ENCODE measurements around the gene HPCA. TPM values are rescaled to one million over a fixed set of nuclear protein-coding genes. Genes with fewer than 3 reads are reported as not detected.

The HPCA gene
- total RNA-seq, 1 donor from 2014 or later: not detected

DNA sequence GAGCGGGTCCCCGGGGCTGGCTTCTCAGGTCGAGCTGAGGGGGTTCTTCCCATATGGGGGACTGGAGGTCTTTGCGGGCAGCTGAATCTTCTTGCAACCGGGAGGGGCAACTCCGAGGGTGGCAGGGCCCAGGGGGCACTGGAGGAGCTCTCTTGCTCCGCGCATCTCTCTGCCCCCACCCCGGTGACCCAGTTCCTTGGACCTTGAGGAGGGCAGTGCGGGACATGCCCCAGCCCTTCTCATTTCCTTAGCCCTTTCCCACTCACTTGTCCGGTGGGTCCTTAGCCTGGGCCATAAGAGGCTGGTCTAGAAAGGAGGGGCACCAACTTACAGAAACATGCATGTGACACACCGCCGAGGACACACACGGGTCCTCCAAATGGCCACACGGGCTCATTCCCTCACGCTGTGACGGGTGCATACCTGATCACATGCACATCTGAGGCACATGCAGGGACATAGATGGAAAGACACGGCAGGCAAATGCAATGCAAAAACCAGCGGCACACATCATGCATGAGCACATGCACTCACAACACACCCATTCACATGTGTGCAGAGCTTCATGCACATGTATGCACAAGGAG lies 630 bp downstream of the HPCA start:
- DNase-seq: no peak
- intact Hi-C loops (cut with micrococcal nuclease): no loop called here
- ATAC-seq: no peak

DNA sequence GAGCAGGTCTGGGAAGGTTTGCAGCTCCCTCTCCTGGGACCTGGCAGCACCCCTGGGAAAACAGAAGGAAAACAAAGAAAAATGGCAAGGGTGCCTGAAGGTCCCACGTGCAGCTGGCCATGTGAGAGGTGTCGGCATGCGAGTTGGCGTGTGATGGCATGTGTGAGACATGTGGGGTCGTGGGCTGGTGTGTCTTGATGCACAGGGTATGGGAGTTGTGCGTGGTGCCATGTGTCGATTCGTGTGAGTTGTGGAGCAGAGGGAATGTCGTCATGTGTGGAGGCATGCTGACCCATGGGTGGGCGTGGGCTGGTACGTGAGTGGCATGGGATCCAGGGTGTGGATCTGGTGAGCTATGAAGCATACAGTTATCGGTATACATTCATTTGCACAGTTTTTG lies 1.3 kb downstream of the HPCA start:
- no peak for ATAC-seq
- intact Hi-C loops (cut with micrococcal nuclease): no loop called here

DNA sequence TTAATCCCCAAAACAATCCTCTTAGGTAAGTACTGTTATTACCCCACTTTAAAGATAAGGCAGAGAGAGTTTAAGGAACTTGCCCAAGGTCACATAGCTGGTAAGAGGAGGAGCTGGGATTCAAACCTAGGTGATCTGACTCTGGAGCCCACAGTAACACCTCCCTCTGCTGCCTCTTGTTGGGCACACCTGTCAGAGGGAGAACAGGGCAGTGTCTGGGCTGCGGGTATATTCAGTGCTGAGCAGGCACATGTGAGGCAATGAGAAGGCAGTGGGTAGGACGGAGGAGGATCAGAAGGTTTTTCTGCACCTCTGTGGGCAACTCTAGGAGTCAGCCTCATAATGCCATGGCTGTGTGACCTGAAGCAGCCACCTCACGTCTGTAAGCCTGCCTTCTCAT lies 1.8 kb downstream of the HPCA start:
- intact Hi-C loops (cut with micrococcal nuclease): no loop called here
- DNase-seq: no peak
- ATAC-seq: no peak

More for the DNA sequence above, 1.3 kb downstream of the HPCA start:
- DNase-seq: no peak

GRCh38 chr1:32888677-32889420 lies 2.6 kb downstream of the HPCA start:
- DNase-seq: no peak
- intact Hi-C loops (cut with micrococcal nuclease): no loop called here
- ATAC-seq: no peak

DNA sequence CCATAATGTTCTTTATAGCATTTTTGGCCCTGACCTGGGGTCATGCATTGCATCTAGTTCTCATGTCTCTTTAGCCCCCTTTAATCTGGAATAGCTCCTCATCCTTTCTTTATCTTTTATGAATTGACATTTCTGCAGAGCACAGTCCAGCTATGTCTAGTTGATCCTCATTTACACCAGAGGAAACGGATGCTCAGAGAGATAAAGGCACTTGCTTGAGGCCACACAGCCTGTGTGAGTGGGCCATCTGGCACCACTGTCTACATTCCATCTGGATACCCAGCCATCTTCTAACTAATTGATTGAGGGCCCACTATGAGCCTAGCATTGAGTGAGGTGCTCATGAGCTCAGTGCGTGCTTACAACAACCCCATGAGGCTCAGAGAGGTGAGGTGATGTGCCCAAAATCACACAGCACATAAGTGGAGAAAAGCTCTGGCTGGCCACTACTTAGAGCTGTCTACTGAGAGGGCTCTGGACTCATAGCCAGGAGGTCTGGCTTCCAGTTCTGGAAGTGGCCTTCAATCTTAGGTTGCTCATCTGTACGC lies 3.5 kb downstream of the HPCA start:
- intact Hi-C loops (cut with micrococcal nuclease): no loop called here
- ATAC-seq (no peak), DNase-seq (no peak)

DNA sequence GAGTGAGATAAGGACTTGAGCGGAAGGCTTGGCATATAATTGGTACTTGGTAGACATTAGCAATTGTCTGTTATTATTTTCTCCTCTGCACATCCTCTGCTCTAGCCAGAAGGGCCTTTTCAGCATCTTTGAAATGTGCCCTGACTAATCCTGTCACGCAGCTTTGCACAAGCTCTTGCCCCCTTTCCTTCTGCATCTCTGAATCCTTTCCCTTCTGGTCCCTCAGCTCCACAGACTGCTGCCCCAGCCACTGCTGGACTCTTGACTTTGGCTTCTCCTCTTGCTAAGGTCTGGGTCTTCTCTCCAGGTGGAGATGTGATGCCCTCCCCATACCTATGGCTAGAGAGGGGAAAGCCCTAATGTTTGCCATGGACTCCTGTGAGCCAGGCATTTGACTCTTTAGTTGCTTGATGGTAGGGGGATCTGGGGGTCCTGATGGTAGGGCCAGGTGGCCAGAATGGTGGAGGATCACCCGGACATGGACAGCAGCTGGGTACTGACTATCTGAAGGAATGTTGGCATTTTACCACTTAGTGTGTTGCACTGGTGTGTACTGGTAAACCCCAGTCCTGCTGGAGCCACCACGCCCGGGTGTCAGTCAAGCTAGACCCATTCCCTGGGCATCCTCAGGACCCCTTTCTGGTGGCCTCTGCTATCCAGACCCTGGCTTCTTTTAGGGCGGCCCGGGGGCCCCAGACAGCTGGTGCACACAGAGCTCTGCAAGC lies 4.4 kb downstream of the HPCA start:
- no peak for ATAC-seq
- no peak for DNase-seq
- intact Hi-C loops (cut with micrococcal nuclease): no loop called here

- DNase-seq (no peak), ATAC-seq (no peak)
- intact Hi-C loops (cut with micrococcal nuclease): no loop called here
These were observed 4.9 kb downstream of the HPCA start for GRCh38 chr1:32891241-32891570.

DNA sequence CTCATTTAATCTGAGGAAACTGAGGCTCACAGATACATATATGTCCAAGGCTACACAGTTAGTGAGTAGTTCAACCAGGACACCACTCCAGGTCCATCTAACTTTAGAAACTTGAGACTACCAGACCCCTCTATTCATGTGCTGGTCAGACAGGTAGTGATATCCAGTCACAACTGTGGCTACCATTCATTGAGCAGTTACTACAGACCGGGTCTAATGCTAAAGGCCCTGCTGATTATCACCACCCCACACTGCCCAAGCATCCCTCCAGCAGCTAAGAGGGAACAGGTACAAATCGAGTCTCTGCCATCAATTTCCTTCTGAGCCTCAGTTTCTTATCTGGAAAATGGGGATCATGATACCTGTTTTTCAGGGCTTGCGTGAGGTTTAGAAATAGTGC lies 5.3 kb downstream of the HPCA start:
- no peak for ATAC-seq
- no peak for DNase-seq
- intact Hi-C loops (cut with micrococcal nuclease): no loop called here

DNA sequence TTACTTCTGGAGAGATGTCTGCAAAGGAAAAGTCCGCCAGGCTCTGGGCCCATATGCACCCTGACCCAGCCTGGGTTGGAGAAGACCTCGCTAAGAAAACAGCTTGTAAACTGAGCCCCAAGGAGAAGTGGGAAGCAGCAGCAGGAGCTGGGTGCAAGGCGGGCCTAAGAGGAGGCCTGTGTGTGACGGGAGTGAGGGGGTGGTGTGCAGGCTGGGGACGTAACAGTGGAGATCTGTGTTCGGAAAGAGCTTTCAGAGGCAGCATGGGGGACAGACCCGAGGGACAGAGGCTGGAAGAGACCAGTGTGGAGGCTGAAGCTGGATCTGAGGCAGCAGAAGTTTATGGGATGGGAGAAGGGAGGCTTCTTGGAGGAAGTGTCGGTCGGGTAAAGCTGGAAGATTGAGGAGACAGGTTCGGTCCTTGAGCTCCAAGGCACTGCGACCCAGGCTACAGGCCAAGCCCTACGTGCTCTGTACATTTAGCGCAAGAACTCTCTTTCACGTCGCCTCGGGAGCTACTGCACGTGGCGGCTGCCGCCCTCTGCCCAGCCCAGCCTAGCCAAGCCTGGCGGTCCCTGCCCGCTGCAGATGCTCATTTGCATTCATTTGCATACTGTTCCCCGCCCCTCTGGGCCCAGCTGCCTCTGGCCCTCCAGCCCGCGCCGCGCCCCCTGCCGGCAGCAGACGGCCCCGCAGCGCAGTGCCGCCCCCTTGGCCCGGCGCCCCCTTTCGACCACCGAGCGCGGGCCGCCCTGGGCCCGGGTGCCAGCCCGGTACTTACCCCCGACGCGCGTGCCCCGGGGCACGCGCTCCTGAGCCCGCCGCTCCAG lies 6.3 kb downstream of the HPCA start:
- no peak for DNase-seq
- ATAC-seq: peak; percentile 16
- intact Hi-C loops (cut with micrococcal nuclease): no loop called here

GRCh38 chr1:32893198-32894018 lies 7.1 kb downstream of the HPCA start:
- intact Hi-C loops (cut with micrococcal nuclease): no loop called here
- DNase-seq (peak; percentile 54), ATAC-seq (peak; percentile 70)

GRCh38 chr1:32894019-32894600 lies 7.8 kb downstream of the HPCA start:
- ATAC-seq (no peak), DNase-seq (no peak)
- intact Hi-C loops (cut with micrococcal nuclease): no loop called here

DNA sequence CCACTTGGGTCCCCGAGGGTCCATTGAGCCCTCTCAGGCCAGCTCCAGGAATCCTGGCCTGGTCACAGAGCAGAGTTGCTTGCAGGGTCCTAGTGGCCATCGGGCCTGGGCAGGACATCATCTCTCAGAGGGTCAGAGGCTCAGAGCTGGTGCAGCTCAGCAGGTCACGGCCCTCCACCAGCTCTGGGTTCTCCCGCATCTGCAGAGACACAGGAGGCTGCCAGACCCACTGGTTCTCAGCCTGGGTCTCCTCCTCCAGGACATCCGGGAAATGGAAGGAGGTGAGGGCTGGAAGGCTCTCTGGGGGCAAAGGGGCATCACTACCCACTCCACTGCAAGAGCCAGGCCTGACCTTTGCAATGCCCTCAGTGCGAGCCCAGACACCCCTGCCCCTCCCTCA lies 8.4 kb downstream of the HPCA start:
- intact Hi-C loops (cut with micrococcal nuclease): no loop called here
- no peak for ATAC-seq
- DNase-seq: no peak

DNA sequence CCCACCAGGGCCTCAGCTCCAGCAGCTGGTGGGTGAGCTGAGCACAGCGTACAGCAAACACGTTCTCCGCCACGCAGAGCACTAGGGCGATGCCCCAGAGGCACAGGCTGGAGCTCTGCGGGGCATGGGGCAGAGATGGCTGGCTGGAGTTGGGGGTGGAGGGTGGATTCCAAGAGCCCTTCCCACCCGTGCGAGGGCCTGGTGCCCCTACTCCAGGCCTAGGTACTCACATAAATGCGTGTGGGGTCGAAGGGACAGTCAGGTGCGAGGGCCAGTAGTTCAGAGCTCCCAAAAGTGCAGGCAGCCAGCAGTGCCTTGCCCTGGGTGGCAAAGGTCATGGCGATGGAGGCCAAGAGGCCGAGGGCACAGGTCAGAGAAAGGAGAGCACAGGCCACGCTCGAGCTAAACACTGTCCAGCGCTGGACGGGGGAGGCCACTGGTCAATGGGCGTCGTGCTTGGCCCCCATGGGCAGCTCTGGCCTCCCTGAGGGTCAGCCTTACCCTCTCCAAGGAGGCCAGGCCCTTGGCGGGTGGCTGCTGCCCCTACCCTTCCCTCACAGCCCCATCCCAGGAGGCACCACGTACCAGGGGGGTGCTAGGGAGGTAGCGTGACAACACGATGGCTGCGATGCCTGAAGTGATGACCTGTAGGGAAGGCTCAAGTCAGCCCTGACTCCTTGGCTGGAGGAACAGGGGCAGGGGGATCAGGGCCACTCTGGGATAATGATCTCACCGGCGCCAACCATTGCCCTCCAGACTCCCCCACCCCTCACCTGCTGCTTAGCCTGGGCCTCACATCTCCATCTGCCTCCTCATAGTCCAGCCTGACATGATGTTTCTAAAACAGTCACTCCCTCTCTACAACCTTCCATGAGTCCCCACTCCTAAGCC lies 9.3 kb downstream of the HPCA start:
- intact Hi-C loops (cut with micrococcal nuclease): no loop called here
- ATAC-seq (no peak), DNase-seq (no peak)

DNA sequence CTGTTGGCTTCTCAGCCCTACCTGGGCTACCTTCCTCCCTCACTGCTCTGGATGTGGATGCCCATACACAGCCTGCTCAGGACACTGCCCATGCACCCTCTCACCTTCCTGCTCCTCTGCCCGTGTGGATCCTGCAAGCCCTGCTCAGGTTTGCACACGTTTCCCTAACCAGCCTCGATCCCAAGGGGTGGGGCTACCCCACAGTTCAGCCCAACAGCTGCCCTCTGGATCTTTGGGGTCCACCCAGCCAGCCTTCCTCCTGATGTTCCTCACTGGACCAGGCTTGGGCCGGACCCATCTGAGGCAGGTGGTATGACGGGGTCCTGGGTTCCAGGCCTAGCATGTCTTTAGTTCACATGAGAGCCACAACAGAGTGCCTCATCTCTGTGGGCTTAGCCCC lies 10.2 kb downstream of the HPCA start:
- ATAC-seq: no peak
- DNase-seq: no peak
- intact Hi-C loops (cut with micrococcal nuclease): no loop called here

- DNase-seq (no peak), ATAC-seq (no peak)
- intact Hi-C loops (cut with micrococcal nuclease): no loop called here
These were observed 11.1 kb downstream of the HPCA start for GRCh38 chr1:32897082-32898049.

GRCh38 chr1:32898056-32898455 lies 11.8 kb downstream of the HPCA start:
- intact Hi-C loops (cut with micrococcal nuclease): no loop called here
- ATAC-seq (no peak), DNase-seq (no peak)
